CD4-positive, alpha-beta T cell treated with Interleukin-17A for 1 hour (primary cell): ENCODE data around the gene SYNE3.
A peak's percentile ranks its signal among the peaks of the same experiment; 100 is the strongest.
"Not testable (repeated sequence)": the region's sequence is repeated elsewhere in the genome, so short reads cannot be mapped to it uniquely, and the experiment has no call there.

Experiments used
- DNase-seq: peaks from one replicate; pipeline ENCODE4 v3.0.0-alpha.2; 2020

Gene SYNE3

GRCh38 chr14:95523051-95523814 lies 6.8 kb upstream of the SYNE3 start:
- DNase-seq, result peak; percentile 47

GRCh38 chr14:95522556-95522955 lies 6.1 kb upstream of the SYNE3 start:
- peak; percentile 17 for DNase-seq

- DNase-seq, result no peak
Observed at GRCh38 chr14:95522116-95522515, 5.7 kb upstream of the SYNE3 start.

- no peak for DNase-seq
Observed at GRCh38 chr14:95521001-95521400, 4.6 kb upstream of the SYNE3 start.

GRCh38 chr14:95520346-95520745 lies 3.9 kb upstream of the SYNE3 start:
- DNase-seq, result peak; percentile 37

GRCh38 chr14:95519699-95520098 lies 3.2 kb upstream of the SYNE3 start:
- DNase-seq, result peak; percentile 79

GRCh38 chr14:95518045-95518751 lies 1.7 kb upstream of the SYNE3 start:
- DNase-seq, result peak; percentile 24

GRCh38 chr14:95515596-95516552 lies 576 bp downstream of the SYNE3 start:
- peak; percentile 86 for DNase-seq

GRCh38 chr14:95515080-95515489 lies 1.4 kb downstream of the SYNE3 start:
- peak; percentile 26 for DNase-seq

- DNase-seq, result no peak
Observed at GRCh38 chr14:95514131-95515079, 2.0 kb downstream of the SYNE3 start.

- DNase-seq, result no peak
Observed at GRCh38 chr14:95513291-95513690, 3.2 kb downstream of the SYNE3 start.

- no peak for DNase-seq
Observed at GRCh38 chr14:95511687-95512086, 4.8 kb downstream of the SYNE3 start.

GRCh38 chr14:95510804-95511203 lies 5.6 kb downstream of the SYNE3 start:
- DNase-seq, result no peak

- DNase-seq, result not testable (repeated sequence)
Observed at GRCh38 chr14:95510344-95510743, 6.1 kb downstream of the SYNE3 start.

GRCh38 chr14:95509495-95509894 lies 7.0 kb downstream of the SYNE3 start:
- DNase-seq, result no peak

GRCh38 chr14:95508377-95508776 lies 8.1 kb downstream of the SYNE3 start:
- DNase-seq, result no peak

- DNase-seq, result peak; percentile 45
Observed at GRCh38 chr14:95507701-95508103, 8.7 kb downstream of the SYNE3 start.

GRCh38 chr14:95507174-95507573 lies 9.3 kb downstream of the SYNE3 start:
- no peak for DNase-seq

GRCh38 chr14:95505030-95505589 lies 11.3 kb downstream of the SYNE3 start:
- DNase-seq, result no peak

- DNase-seq, result no peak
Observed at GRCh38 chr14:95504135-95505029, 12.1 kb downstream of the SYNE3 start.
